ENCODE data around the gene AKAP13.

The AKAP13 gene

DNA sequence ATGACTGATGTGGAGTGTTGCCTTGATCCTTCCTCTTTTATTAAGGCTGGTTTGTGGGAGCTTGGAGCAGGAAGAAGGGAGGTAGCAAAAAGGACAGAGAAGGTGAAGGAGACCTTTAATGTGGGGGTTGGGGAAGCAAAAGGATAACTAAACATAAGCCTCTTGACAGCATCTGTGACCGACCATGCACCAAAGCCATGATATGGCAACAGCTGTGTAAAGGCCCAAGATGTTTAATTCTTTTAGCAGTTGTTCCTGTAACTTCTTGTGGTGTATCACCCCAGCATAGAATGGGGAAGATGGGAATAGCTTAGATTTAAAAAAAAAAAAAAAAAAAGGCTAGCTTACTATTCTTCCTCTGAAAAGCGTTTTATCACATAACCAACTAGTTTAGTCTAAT is 219.6 kb downstream of the AKAP13 start:
- no peak overlapping the region for H3K4me3 Mint-ChIP-seq
- TF ChIP-seq, protein P1, sequence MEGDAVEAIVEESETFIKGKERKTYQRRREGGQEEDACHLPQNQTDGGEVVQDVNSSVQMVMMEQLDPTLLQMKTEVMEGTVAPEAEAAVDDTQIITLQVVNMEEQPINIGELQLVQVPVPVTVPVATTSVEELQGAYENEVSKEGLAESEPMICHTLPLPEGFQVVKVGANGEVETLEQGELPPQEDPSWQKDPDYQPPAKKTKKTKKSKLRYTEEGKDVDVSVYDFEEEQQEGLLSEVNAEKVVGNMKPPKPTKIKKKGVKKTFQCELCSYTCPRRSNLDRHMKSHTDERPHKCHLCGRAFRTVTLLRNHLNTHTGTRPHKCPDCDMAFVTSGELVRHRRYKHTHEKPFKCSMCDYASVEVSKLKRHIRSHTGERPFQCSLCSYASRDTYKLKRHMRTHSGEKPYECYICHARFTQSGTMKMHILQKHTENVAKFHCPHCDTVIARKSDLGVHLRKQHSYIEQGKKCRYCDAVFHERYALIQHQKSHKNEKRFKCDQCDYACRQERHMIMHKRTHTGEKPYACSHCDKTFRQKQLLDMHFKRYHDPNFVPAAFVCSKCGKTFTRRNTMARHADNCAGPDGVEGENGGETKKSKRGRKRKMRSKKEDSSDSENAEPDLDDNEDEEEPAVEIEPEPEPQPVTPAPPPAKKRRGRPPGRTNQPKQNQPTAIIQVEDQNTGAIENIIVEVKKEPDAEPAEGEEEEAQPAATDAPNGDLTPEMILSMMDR (IDR thresholded peaks at IDR 0.05): no peak
- H3K9me3 Mint-ChIP-seq: no peaks in the 10 kb centered on the region
- DNase-seq: no peak
- H3K27ac Mint-ChIP-seq: peak overlapping the region; percentile 55
- H3K36me3 Mint-ChIP-seq (ENCODE audit: low read depth): peaks cover 32% of the 10 kb centered on the region
- H3K4me1 Mint-ChIP-seq: peaks cover 9% of the 10 kb centered on the region
- H3K27me3 Mint-ChIP-seq (ENCODE audit: low read depth, poor library complexity): no peaks in the 10 kb centered on the region

DNA sequence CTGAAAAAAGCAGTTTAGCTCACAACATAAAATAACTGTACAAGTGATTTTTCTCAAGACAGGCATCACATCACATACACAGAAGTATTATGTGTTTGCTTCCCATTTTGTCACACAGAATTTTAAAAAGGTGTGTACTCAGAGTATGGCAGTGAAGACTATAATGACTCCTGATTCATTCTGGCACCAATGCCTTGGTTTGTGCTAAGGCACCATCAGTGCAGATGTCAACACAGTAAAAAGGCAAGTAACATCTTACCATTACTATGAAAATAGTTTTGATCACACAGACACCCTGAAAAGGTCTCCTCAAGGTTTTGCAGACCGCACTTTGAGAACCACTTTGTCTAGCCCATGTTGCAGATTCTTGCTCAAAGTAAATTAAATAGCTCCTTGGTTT is 222.8 kb downstream of the AKAP13 start:
- H3K27me3 Mint-ChIP-seq (ENCODE audit: low read depth, poor library complexity): peaks cover 5% of the 10 kb centered on the region
- DNase-seq: no peak
- H3K9me3 Mint-ChIP-seq: no peaks in the 10 kb centered on the region
- no peak overlapping the region for H3K4me3 Mint-ChIP-seq
- no peak overlapping the region for H3K27ac Mint-ChIP-seq
- H3K36me3 Mint-ChIP-seq (ENCODE audit: low read depth): peaks cover 24% of the 10 kb centered on the region
- H3K4me1 Mint-ChIP-seq: peaks cover 18% of the 10 kb centered on the region
- TF ChIP-seq, protein P1 (IDR thresholded peaks at IDR 0.05): no peak

DNA sequence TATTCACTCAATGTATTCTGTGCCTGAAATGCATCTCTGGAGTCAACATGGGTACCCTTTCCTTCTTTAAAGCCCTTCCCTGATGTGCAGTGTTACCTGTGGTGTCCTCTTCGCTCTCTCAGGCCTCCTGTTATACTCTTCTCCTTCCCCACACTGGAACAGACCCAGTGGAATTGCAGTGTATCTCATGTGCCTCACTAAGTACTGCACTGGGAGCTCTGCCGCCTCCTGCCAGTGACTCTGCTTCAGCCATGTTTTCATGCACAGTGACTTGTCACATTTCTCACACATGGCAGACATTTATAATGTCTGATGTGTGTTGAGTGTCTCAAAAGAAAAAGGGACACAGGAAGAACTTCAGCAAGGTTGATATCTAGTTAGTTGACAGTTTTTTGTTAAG is 223.3 kb downstream of the AKAP13 start:
- peak overlapping the region; percentile 6 for H3K27ac Mint-ChIP-seq
- H3K27me3 Mint-ChIP-seq (ENCODE audit: low read depth, poor library complexity): peaks cover 5% of the 10 kb centered on the region
- H3K4me1 Mint-ChIP-seq: peaks cover 18% of the 10 kb centered on the region
- peaks cover 24% of the 10 kb centered on the region for H3K36me3 Mint-ChIP-seq (ENCODE audit: low read depth)
- H3K4me3 Mint-ChIP-seq: no peak overlapping the region
- TF ChIP-seq, protein P1 (IDR thresholded peaks at IDR 0.05): no peak
- no peak for DNase-seq
- H3K9me3 Mint-ChIP-seq: no peaks in the 10 kb centered on the region

DNA sequence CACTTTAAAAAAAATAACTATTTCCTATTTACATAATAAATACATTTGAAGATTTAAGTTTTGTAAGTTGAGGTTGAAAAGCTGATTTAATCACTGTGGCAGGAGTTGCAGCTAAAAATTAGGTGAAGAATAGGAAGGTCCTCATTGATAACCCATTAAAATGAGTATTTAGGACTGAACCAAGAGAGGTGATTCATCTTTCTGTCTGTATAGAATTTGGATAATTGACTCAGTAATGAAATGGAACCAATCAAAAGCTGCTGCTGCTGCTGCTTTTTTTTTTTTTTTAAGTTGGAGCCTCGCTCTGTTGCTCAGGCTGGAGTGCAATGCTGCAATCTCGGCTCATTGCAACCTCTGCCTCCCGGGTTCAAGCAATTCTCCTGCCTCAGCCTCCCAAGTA is 223.8 kb downstream of the AKAP13 start:
- H3K9me3 Mint-ChIP-seq: no peaks in the 10 kb centered on the region
- H3K27ac Mint-ChIP-seq: no peak overlapping the region
- TF ChIP-seq, protein P1 (IDR thresholded peaks at IDR 0.05): no peak
- H3K36me3 Mint-ChIP-seq (ENCODE audit: low read depth): peaks cover 24% of the 10 kb centered on the region
- DNase-seq: no peak
- H3K4me3 Mint-ChIP-seq: no peak overlapping the region
- H3K4me1 Mint-ChIP-seq: peaks cover 18% of the 10 kb centered on the region
- peaks cover 5% of the 10 kb centered on the region for H3K27me3 Mint-ChIP-seq (ENCODE audit: low read depth, poor library complexity)

DNA sequence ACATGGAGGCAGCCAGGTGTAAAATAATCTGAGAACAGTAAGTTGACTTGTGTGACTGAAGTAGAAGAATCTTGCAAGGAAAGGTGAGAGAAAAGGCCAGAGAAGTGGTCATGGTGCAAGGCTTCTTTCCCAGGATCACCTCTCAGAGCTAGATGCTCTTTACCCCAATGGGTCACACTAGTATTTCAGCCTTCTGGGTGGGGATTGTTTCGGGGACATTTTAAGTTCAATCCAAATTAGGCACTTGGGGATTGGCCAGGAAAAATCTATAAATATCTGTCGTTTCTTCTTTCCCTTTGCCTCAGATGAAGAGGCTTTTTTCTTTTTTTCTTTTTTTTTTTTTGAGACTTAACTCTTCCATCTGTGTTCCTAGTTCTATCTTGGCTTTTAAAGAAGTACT is 226.3 kb downstream of the AKAP13 start:
- no peak for DNase-seq
- no peak overlapping the region for H3K4me3 Mint-ChIP-seq
- H3K36me3 Mint-ChIP-seq (ENCODE audit: low read depth): peaks cover 33% of the 10 kb centered on the region
- peak overlapping the region; percentile 49 for H3K27ac Mint-ChIP-seq
- H3K4me1 Mint-ChIP-seq: peaks cover 18% of the 10 kb centered on the region
- TF ChIP-seq, protein P1 (IDR thresholded peaks at IDR 0.05): no peak
- H3K9me3 Mint-ChIP-seq: no peaks in the 10 kb centered on the region
- peaks cover 5% of the 10 kb centered on the region for H3K27me3 Mint-ChIP-seq (ENCODE audit: low read depth, poor library complexity)

DNA sequence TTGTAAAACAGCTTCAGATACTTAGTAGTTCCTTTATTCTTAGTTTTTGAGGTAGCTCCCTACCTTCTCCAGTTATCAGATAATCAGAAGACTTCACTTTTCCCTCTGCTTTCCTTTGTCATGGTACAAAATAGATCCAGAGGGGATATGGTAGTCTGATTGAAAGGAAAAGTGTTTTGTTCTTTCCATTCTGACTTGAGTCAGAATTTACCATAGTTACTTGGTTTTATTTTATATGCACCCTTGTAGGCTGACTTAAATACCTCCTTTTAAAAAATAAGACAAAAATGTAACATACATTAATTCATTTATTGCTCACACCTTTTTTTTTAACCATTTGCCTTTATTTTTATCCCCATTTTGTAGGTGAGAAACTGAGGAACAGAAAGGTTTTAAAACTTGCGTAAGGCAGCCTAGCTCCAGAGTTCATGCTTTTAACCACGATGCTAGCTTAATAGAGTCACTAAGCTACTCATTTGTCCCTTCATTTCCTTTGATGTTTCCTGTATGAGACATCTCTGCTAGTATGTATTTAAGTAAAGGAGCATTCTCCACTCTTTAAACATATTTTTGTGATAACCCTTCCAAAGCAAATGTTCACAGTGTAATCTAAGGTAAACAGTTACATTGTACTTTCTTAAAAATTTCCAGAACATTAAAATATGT is 226.9 kb downstream of the AKAP13 start:
- Mint-ChIP-seq H3K4me3 (no peak overlapping the region), H3K27ac (peak overlapping the region; percentile 49), H3K9me3 (no peaks in the 10 kb centered on the region), H3K27me3 (ENCODE audit: low read depth, poor library complexity) (peaks cover 5% of the 10 kb centered on the region), H3K4me1 (peaks cover 18% of the 10 kb centered on the region), H3K36me3 (ENCODE audit: low read depth) (peaks cover 38% of the 10 kb centered on the region)
- TF ChIP-seq, protein P1 (IDR thresholded peaks at IDR 0.05): no peak
- DNase-seq: no peak

Data from nephron progenitor cell (in vitro differentiated cells).